ENCODE results near the gene SPN.

DNA sequence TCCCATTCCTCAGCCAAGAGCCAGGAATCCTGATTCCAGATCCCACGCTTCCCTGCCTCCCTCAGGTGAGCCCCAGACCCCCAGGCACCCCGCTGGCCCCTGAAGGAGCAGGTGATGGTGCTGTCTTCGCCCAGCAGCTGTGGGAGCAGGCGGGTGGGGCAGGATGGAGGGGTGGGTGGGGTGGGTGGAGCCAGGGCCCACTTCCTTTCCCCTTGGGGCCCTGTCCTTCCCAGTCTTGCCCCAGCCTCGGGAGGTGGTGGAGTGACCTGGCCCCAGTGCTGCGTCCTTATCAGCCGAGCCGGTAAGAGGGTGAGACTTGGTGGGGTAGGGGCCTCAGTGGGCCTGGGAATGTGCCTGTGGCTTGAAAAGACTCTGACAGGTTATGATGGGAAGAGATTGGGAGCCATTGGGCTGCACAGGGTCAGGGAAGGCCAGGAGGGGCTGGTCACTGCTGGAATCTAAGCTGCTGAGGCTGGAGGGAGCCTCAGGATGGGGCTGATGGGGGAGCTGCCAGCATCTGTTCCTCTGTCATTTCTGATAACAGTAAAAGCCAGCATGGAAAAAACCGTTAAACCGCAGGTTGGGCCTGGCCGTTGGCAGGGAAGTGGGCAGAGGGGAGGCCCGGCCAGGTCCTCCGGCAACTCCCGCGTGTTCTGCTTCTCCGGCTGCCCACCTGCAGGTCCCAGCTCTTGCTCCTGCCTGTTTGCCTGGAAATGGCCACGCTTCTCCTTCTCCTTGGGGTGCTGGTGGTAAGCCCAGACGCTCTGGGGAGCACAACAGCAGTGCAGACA, at the start of gene SPN:
- TF ChIP-seq, protein P1, sequence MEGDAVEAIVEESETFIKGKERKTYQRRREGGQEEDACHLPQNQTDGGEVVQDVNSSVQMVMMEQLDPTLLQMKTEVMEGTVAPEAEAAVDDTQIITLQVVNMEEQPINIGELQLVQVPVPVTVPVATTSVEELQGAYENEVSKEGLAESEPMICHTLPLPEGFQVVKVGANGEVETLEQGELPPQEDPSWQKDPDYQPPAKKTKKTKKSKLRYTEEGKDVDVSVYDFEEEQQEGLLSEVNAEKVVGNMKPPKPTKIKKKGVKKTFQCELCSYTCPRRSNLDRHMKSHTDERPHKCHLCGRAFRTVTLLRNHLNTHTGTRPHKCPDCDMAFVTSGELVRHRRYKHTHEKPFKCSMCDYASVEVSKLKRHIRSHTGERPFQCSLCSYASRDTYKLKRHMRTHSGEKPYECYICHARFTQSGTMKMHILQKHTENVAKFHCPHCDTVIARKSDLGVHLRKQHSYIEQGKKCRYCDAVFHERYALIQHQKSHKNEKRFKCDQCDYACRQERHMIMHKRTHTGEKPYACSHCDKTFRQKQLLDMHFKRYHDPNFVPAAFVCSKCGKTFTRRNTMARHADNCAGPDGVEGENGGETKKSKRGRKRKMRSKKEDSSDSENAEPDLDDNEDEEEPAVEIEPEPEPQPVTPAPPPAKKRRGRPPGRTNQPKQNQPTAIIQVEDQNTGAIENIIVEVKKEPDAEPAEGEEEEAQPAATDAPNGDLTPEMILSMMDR (IDR thresholded peaks at IDR 0.05; ENCODE audit: poor library complexity), result no peak
- TF ChIP-seq EZH2phosphoT487 (IDR thresholded peaks at IDR 0.05; ENCODE audit: low read depth, severe bottlenecking, unreplicated experiment), result no peak

Data from hepatocyte (in vitro differentiated cells).